ENCODE measurements around the gene PFN1. TPM values are rescaled to one million over a fixed set of nuclear protein-coding genes. Genes with fewer than 3 reads are reported as not detected.

PFN1 gene
- total RNA-seq, 2 donors from 2014 or later = 839 to 1,278 TPM

DNA sequence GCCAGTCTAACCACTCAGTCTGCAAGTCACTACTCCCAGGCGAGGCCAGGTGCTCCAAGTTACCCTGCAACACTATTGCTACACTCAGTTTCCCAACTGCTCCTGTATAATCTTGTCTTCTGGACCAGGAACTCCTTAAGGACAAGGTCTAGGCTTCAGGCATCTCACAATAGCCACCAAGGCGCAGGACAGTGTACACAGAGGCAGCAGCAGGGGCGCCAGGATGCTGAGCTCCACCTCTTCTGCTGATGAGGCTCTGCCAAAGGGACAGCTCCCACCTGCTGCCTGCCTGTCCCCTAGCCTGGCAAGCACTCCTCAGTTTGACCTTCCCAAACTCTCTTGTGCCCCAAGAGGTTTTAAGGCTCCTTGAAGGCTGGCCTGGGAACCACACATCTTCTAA lies 11.9 kb downstream of the PFN1 start:
- H3K27ac ChIP-seq = no peak overlapping the region
- no peaks in the 10 kb centered on the region for H3K27me3 ChIP-seq
- peaks cover 9% of the 10 kb centered on the region for H3K36me3 ChIP-seq
- peaks cover 10% of the 10 kb centered on the region for H3K4me1 ChIP-seq
- TF ChIP-seq CTCF (IDR thresholded peaks at IDR 0.05) = no peak
- no peak overlapping the region for H3K9ac ChIP-seq (ENCODE audit: low read depth in 2 of 2, low read length in 2 of 2)
- intact Hi-C loops (cut with DNase I) = loop anchor here (5.0 kb wide), 1 partner anchor 61 kb away; the partner anchor contains the start of genes INCA1 and KIF1C
- H3K9me3 ChIP-seq = no peaks in the 10 kb centered on the region
- H3K4me3 ChIP-seq = no peak overlapping the region
- no peak for DNase-seq

- Histone ChIP-seq H3K9ac (ENCODE audit: low read depth in 2 of 2, low read length in 2 of 2) (no peak overlapping the region), H3K4me1 (peaks cover 7% of the 10 kb centered on the region), H3K4me3 (no peak overlapping the region), H3K27ac (no peak overlapping the region), H3K36me3 (peaks cover 9% of the 10 kb centered on the region), H3K27me3 (no peaks in the 10 kb centered on the region), H3K9me3 (no peaks in the 10 kb centered on the region)
- intact Hi-C loops (cut with DNase I) = loop anchor here (5.0 kb wide), 1 partner anchor 62 kb away; the partner anchor contains the start of genes INCA1 and KIF1C
- DNase-seq = no peak
- TF ChIP-seq CTCF (IDR thresholded peaks at IDR 0.05) = no peak
Measured at GRCh38 chr17:4935650-4936049, 12.7 kb downstream of the PFN1 start.

GRCh38 chr17:4934173-4934979 lies 14.0 kb downstream of the PFN1 start:
- no peak for DNase-seq
- H3K9ac ChIP-seq (ENCODE audit: low read depth in 2 of 2, low read length in 2 of 2) = peak overlapping the region in 1 of 2 donors; percentile 51

DNA sequence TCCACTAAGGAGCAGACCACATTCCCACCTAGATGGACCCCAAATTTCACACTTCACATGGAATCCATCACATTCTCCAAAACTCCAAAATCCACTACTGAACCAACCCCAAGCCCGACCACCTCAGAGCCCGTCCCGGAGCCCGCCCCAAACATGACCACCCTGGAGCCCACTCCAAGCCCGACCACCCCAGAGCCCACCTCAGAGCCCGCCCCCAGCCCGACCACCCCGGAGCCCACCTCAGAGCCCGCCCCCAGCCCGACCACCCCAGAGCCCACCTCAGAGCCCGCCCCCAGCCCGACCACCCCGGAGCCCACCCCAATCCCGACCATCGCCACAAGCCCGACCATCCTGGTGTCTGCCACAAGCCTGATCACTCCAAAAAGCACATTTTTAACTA lies 14.7 kb downstream of the PFN1 start:
- intact Hi-C loops (cut with DNase I) = no loop called here

More at GRCh38 chr17:4934173-4934979, 14.0 kb downstream of the PFN1 start:
- Histone ChIP-seq H3K4me1 (peaks cover 7% of the 10 kb centered on the region), H3K4me3 (no peak overlapping the region), H3K36me3 (peaks cover 9% of the 10 kb centered on the region), H3K9me3 (no peaks in the 10 kb centered on the region), H3K27me3 (no peaks in the 10 kb centered on the region), H3K27ac (no peak overlapping the region)
- intact Hi-C loops (cut with DNase I) = no loop called here
- TF ChIP-seq CTCF (IDR thresholded peaks at IDR 0.05) = no peak

DNA sequence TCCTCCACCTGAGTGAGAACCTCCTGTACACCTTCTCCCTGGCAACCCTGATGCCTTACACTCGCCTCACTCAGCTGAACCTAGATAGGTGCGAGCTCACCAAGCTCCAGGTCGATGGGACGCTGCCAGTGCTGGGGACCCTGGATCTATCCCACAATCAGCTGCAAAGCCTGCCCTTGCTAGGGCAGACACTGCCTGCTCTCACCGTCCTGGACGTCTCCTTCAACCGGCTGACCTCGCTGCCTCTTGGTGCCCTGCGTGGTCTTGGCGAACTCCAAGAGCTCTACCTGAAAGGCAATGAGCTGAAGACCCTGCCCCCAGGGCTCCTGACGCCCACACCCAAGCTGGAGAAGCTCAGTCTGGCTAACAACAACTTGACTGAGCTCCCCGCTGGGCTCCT lies 15.6 kb downstream of the PFN1 start:
- no peak for TF ChIP-seq CTCF (IDR thresholded peaks at IDR 0.05)
- no peak overlapping the region for H3K9ac ChIP-seq (ENCODE audit: low read depth in 2 of 2, low read length in 2 of 2)
- no peak overlapping the region for H3K4me3 ChIP-seq
- no peaks in the 10 kb centered on the region for H3K27me3 ChIP-seq
- no peaks in the 10 kb centered on the region for H3K9me3 ChIP-seq
- DNase-seq = no peak
- peaks cover 4% of the 10 kb centered on the region for H3K36me3 ChIP-seq
- intact Hi-C loops (cut with DNase I) = no loop called here
- no peak overlapping the region for H3K27ac ChIP-seq
- H3K4me1 ChIP-seq = no peaks in the 10 kb centered on the region

More for the DNA sequence above, 14.7 kb downstream of the PFN1 start:
- H3K27ac ChIP-seq = no peak overlapping the region
- H3K36me3 ChIP-seq = peaks cover 9% of the 10 kb centered on the region
- TF ChIP-seq CTCF (IDR thresholded peaks at IDR 0.05) = no peak
- H3K9ac ChIP-seq (ENCODE audit: low read depth in 2 of 2, low read length in 2 of 2) = no peak overlapping the region
- H3K4me1 ChIP-seq = peaks cover 3% of the 10 kb centered on the region
- no peak overlapping the region for H3K4me3 ChIP-seq
- H3K27me3 ChIP-seq = no peaks in the 10 kb centered on the region
- DNase-seq = no peak
- H3K9me3 ChIP-seq = no peaks in the 10 kb centered on the region

Measured in colonic mucosa (tissue), 4 donors.